ENCODE results near the gene INPP4A. TPM values are rescaled to one million over a fixed set of nuclear protein-coding genes. Genes with fewer than 3 reads are reported as not detected.

Gene INPP4A
- total and polyA plus RNA-seq, 9 of the 15 experiments (the other 6 are each of a cell fraction or from before 2014, with no cell fraction given): 1.8 to 15.7 (median 8.3) TPM

- Histone ChIP-seq H3K27ac (ENCODE audit: extremely low read depth, low read depth, low read length) (no peak overlapping the region), H3K9me3 (replicated peaks; ENCODE audit: control insufficient read depth, insufficient read depth, low read depth, low read length) (no peaks in the 10 kb centered on the region), H3K4me2 (ENCODE audit: insufficient read depth, low read length) (no peak overlapping the region), H3K9ac (ENCODE audit: insufficient read depth in 1 of 2, low read depth in 2 of 2, low read length in 2 of 2) (no peak overlapping the region), H3K4me1 (replicated peaks in 1 of 2; ENCODE audit: control insufficient read depth in 2 of 2, insufficient read depth in 2 of 2, low read length in 2 of 2) (no peaks in the 10 kb centered on the region; a peak in 1 of 5 replicates), H2AFZ (ENCODE audit: low read depth, low read length) (no peak overlapping the region), H4K20me1 (replicated peaks; ENCODE audit: control insufficient read depth, insufficient read depth, low read length) (no peaks in the 10 kb centered on the region; the same call in 1 of the 2 replicates), H3K79me2 (ENCODE audit: control insufficient read depth, insufficient read depth, low read length) (peaks cover 22% of the 10 kb centered on the region), H3K27me3 (ENCODE audit: control insufficient read depth in 2 of 2, insufficient read depth in 2 of 2, low read length in 2 of 2) (no peaks in the 10 kb centered on the region), H3K4me3 (no peak overlapping the region), H3K36me3 (ENCODE audit: control insufficient read depth, insufficient read depth, low read length) (peaks cover 77% of the 10 kb centered on the region; the same call in 2 of the 3 replicates), H3K9me1 (ENCODE audit: control insufficient read depth, insufficient read depth, low read length) (no peaks in the 10 kb centered on the region)
- peak; percentile 96 for ATAC-seq
- 39% methylated on average over 3 of the region's 3 CpGs for WGBS (ENCODE audit: insufficient coverage, low coverage, missing lambda C conversion rate)
- peak in 3 of 4 experiments; percentile 31 to 52 (median 49) for DNase-seq (ENCODE audit: extremely low read depth in 1 of 4, low spot score in 3 of 4)
- in situ Hi-C loops (cut with MboI) (loop anchor here (5.0 kb wide), 1 partner anchor 189 kb away; no protein-coding TSS in a partner anchor), intact Hi-C loops (cut with micrococcal nuclease) (loop anchor here (1.0 kb wide), 1 partner anchor 188 kb away; no protein-coding TSS in a partner anchor)
- CTCF ChIA-PET (ENCODE audit: low intra/inter-chr PET ratio): interaction anchor here (2.6 kb wide), 1 partner anchor 189 kb away, joined by 12 read pairs; no protein-coding TSS in a partner anchor
- FAIRE-seq: peak; percentile 87
- no TSS peak for BruUV-seq (replicated peaks)
- POLR2A ChIA-PET: no interaction called here
- TF ChIP-seq POLR2A (conservative IDR thresholded peaks at IDR 0.05): 0 out of 2 replicates have a peak, but pooled peaks have one; percentile 33
- TF ChIP-seq JUND (IDR thresholded peaks at IDR 0.05; ENCODE audit: borderline replicate concordance, low read depth, low read length): peak; percentile 30; the same call in 1 of the 2 replicates
- no peak for TF ChIP-seq JUND (tag; IDR thresholded peaks at IDR 0.05; ENCODE audit: borderline replicate concordance, low read depth, low read length)
- 0 out of 2 replicates have a peak, but pooled peaks have one; percentile 28 for TF ChIP-seq ZC3H11A (IDR thresholded peaks at IDR 0.05; ENCODE audit: low read depth, low read length)
- TF ChIP-seq REST (IDR thresholded peaks at IDR 0.05; ENCODE audit: borderline replicate concordance): peak; percentile 56; the same call in 1 of the 2 replicates
- no peak for TF ChIP-seq REST (CRISPR knock-in tag; IDR thresholded peaks at IDR 0.05; ENCODE audit: low read depth)
- peak; percentile 71 to 75 (median 72) for TF ChIP-seq CTCF (IDR thresholded peaks at IDR 0.05 in 2 of 3, conservative IDR thresholded peaks at IDR 0.05 in 1 of 3; ENCODE audit: insufficient read depth in 2 of 3, low read depth in 1 of 3, low read length in 3 of 3)
- TF ChIP-seq RAD21 (CRISPR knock-in tag; conservative IDR thresholded peaks at IDR 0.05 in 1 of 2, IDR thresholded peaks at IDR 0.05 in 1 of 2): peak; percentile 59 to 78; a peak in 3 of 4 replicates
- no peak for TF ChIP-seq PREB (CRISPR knock-in tag; IDR thresholded peaks at IDR 0.05)
Measured at GRCh38 chr2:98601532-98602132, 157.0 kb downstream of the INPP4A start.
